GM23248 (cell line): Measurements from ENCODE around the gene DDX11. TPM values are rescaled to one million over a fixed set of nuclear protein-coding genes. Genes with fewer than 3 reads are reported as not detected.
A peak's percentile ranks its signal among the peaks of the same experiment; 100 is the strongest.
"Not testable (repeated sequence)": the region's sequence is repeated elsewhere in the genome, so short reads cannot be mapped to it uniquely, and the experiment has no call there.

Source experiments
- DNase-seq: peaks from one replicate; pipeline ENCODE4 v3.0.0-alpha.2; 2015
- H2AFZ ChIP-seq: fragments of 200-600 bp; sonication (generic); 2 replicates; pipeline ENCODE4 v1.6.1; 2016; ENCODE audit warnings: antibody characterized with exemption
- H3F3A ChIP-seq: fragments of 200-600 bp; sonication (generic); 2 replicates; pipeline ENCODE4 v1.6.1; 2016; ENCODE audit warnings: mild to moderate bottlenecking, antibody characterized with exemption, mixed run types; ENCODE audit not compliant: insufficient read depth
- H3K27ac ChIP-seq: fragments of 200-600 bp; sonication (generic); 2 replicates; pipeline ENCODE4 v1.5.1; 2016; ENCODE audit warnings: mild to moderate bottlenecking
- H3K27me3 ChIP-seq: fragments of 200-600 bp; sonication (generic); replicated peaks from 2 replicates; pipeline ENCODE4 v1.6.1; 2016; ENCODE audit warnings: mild to moderate bottlenecking; ENCODE audit not compliant: insufficient read depth
- H3K36me3 ChIP-seq: fragments of 200-600 bp; sonication (generic); 2 replicates; pipeline ENCODE4 v1.6.1; 2016; ENCODE audit warnings: low read depth, mild to moderate bottlenecking
- H3K4me1 ChIP-seq: fragments of 200-600 bp; sonication (generic); 2 replicates; pipeline ENCODE4 v1.6.1; 2016; ENCODE audit warnings: mild to moderate bottlenecking; ENCODE audit not compliant: insufficient read depth
- H3K4me2 ChIP-seq: fragments of 200-600 bp; sonication (generic); one replicate; pipeline ENCODE4 v1.6.1; 2016; ENCODE audit warnings: mild to moderate bottlenecking; ENCODE audit not compliant: unreplicated experiment
- H3K4me3 ChIP-seq: fragments of 200-600 bp; sonication (generic); 2 replicates; pipeline ENCODE4 v1.5.1; 2016; ENCODE audit warnings: mild to moderate bottlenecking
- H3K79me2 ChIP-seq: fragments of 200-600 bp; sonication (generic); 2 replicates; pipeline ENCODE4 v1.6.1; 2016; ENCODE audit warnings: mild to moderate bottlenecking; ENCODE audit not compliant: insufficient read depth
- H3K9ac ChIP-seq: fragments of 200-600 bp; sonication (generic); 2 replicates; pipeline ENCODE4 v1.6.1; 2016; ENCODE audit warnings: mild to moderate bottlenecking
- H3K9me2 ChIP-seq: fragments of 200-600 bp; sonication (generic); 2 replicates; pipeline ENCODE4 v1.6.1; 2016; ENCODE audit warnings: mixed run types, mild to moderate bottlenecking, moderate library complexity; ENCODE audit not compliant: insufficient read depth
- H3K9me3 ChIP-seq: fragments of 200-600 bp; sonication (generic); one replicate; pipeline ENCODE4 v1.6.1; 2017; ENCODE audit warnings: low read depth
- H4K20me1 ChIP-seq: fragments of 200-600 bp; sonication (generic); 2 replicates; pipeline ENCODE4 v1.6.0; 2016; ENCODE audit not compliant: insufficient read depth
- EZH2 ChIP-seq: fragments of 200-600 bp; sonication (generic); IDR thresholded peaks from 2 replicates; pipeline ENCODE4 v1.6.1; 2018; ENCODE audit warnings: antibody characterized with exemption, mild to moderate bottlenecking; ENCODE audit not compliant: insufficient read depth, poor library complexity, severe bottlenecking
- EZH2phosphoT487 ChIP-seq: fragments of 200-600 bp; sonication (generic); IDR thresholded peaks from 2 replicates; pipeline ENCODE4 v1.6.1; 2018; ENCODE audit warnings: antibody characterized with exemption, moderate library complexity, mild to moderate bottlenecking, low read depth; ENCODE audit not compliant: insufficient read depth
- WGBS, 2 experiments: methylation state at CpG; one replicate each; pipeline ENCODE4 v1.1.6; 2015 to 2017; ENCODE audit warnings: low lambda C conversion rate in 2 of 2, low coverage in 1 of 2; ENCODE audit errors: missing lambda C conversion rate in 2 of 2; 5-methylcytosine and 5-hydroxymethylcytosine counted together
- in situ Hi-C: fragments of 300-500 bp; cut with MboI; formaldehyde crosslinking; loops from 2 replicates; pipeline ENCODE4 v1.15.0; 2020
- polyA plus RNA-seq: library from polyadenylated mRNA; unstranded; fragments of >200 nt; fragmentation: Nextera tagmentation; extraction: Ambion mirVana; gene quantifications from 2 replicates; pipeline ENCODE4 v1.2.1, GENCODE V29; 2016
- total RNA-seq: library from RNA; depleted of rRNA; stranded (reverse); fragments of >200 nt; shearing (Covaris generic); gene quantifications from 2 replicates; pipeline ENCODE4 v1.2.3, GENCODE V29; 2014

The DDX11 gene
- total and polyA plus RNA-seq, 2 experiments from 2014 or later = 5.0 to 6.1 TPM

DNA sequence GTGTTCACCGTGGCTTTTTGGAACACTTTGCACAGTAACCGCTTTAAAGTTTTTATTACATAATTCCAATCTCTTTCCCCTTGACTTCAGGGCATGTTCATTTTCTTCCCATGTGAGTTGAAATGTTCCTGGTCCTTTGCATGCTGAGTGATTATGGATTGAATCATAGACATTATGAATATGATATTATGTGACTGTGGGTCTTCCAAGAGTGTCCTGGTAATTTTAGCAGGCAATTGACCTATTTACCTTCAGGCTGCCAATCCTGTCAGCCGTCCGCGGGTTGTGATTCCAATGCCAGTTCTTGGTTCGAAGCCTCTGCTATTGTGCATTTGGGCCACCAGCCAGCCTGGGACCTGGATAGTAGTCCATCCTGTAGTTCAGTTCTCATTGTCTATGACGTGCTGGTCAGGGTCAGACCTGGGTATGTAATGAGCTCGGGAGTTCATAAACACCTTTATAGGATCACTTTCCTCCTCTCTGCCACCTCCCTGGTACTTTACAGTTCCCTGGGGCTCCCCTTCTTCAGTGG is 32.6 kb upstream of the DDX11 start:
- no peak overlapping the region for H2AFZ ChIP-seq
- H3F3A ChIP-seq = no peaks in the 10 kb centered on the region
- H3K9me2 ChIP-seq = no peaks in the 10 kb centered on the region
- no peak overlapping the region for H3K4me2 ChIP-seq
- no peaks in the 10 kb centered on the region for H3K36me3 ChIP-seq
- in situ Hi-C loops = no loop called here
- no peak overlapping the region for H3K9ac ChIP-seq
- TF ChIP-seq EZH2 (no peak), EZH2phosphoT487 (no peak)
- 74 to 78% methylated on average over 8 of the region's 8 CpGs for WGBS, 2 experiments
- H3K79me2 ChIP-seq = no peaks in the 10 kb centered on the region
- H3K27ac ChIP-seq = no peak overlapping the region
- H3K27me3 ChIP-seq = no peaks in the 10 kb centered on the region
- no peaks in the 10 kb centered on the region for H3K9me3 ChIP-seq
- H3K4me1 ChIP-seq = no peaks in the 10 kb centered on the region
- H3K4me3 ChIP-seq = no peak overlapping the region
- no peaks in the 10 kb centered on the region for H4K20me1 ChIP-seq
- DNase-seq = no peak

DNA sequence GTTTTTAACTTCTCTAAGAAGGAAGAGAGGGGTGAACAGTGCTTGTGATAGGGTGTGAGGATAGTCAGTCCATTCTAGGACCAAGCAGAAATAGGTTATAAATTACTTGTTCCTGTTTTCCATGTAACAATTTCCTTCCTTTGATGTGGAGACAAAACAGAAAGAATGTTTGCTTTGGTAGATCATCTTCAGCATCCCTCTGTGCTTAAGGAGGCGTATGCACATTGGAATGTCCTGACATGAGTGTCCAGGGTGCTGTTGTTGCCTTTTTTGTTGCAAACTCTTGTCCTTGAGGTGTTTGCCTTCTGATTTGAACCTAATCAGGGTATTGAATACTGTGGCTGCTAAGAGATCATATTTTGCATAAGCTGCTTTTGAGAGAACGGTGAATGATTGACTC is 23.5 kb upstream of the DDX11 start:
- H3K9me3 ChIP-seq, H3K4me3 ChIP-seq, H3F3A ChIP-seq, H3K9ac ChIP-seq, H3K4me2 ChIP-seq, H3K27ac ChIP-seq, H4K20me1 ChIP-seq, H3K4me1 ChIP-seq, DNase-seq, H3K36me3 ChIP-seq, H3K9me2 ChIP-seq, H3K79me2 ChIP-seq, in situ Hi-C loops, H3K27me3 ChIP-seq, H2AFZ ChIP-seq: not testable (repeated sequence)
- 87 to 96% methylated on average over 2 of the region's 2 CpGs for WGBS, 2 experiments

DNA sequence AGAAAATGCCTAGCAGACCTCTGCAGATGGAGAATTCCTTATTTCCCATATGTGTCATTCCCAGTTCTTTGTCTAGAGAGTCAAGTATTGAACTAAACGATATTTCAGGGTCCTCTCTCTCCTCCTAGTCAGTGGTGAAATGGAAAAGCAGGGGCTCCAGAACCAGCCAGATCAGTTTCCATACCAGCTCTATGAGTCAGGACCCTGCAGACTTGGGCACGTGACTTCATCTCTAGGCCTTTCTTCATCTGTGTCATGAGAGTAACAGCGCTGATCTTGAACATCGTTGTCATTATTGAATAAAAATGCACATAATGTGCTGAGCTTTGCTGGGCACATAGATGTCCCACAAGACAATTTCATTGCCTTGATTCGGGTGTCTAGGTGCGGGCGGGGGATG is 23.1 kb upstream of the DDX11 start:
- H3K9ac ChIP-seq, H3K4me1 ChIP-seq, H3K4me2 ChIP-seq, H3F3A ChIP-seq, H3K36me3 ChIP-seq, H3K27me3 ChIP-seq, H4K20me1 ChIP-seq, DNase-seq, H2AFZ ChIP-seq, in situ Hi-C loops, H3K9me2 ChIP-seq, H3K27ac ChIP-seq, H3K9me3 ChIP-seq, H3K4me3 ChIP-seq, H3K79me2 ChIP-seq: not testable (repeated sequence)
- 94% methylated on average over 7 of the region's 7 CpGs for WGBS, 2 experiments

DNA sequence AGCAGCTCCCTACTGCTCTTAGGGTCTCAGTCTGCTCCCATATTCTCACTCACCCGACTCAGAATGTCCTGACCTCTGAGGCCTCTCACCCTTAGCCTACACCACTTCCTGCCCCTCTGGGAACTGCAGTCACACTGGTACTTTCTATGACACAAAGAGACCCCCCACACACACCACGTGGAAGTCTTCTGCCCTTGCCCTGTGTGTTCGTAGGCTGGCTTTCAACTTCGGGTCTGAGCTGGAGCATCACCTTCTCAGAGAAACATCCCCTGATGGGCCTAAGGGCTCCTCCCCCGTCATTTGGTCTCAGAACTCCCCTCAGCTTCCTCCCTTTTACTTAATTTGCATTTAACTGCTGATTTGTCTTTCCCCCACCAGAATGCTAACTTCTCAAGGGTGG is 22.0 kb upstream of the DDX11 start:
- H3K9ac ChIP-seq, H3K4me3 ChIP-seq, H3F3A ChIP-seq, H3K9me3 ChIP-seq, H3K27me3 ChIP-seq, H3K36me3 ChIP-seq, H3K4me2 ChIP-seq, H3K4me1 ChIP-seq, H3K9me2 ChIP-seq, H2AFZ ChIP-seq, H3K27ac ChIP-seq, DNase-seq, in situ Hi-C loops, H4K20me1 ChIP-seq, H3K79me2 ChIP-seq: not testable (repeated sequence)
- 67 to 70% methylated on average over 5 of the region's 5 CpGs for WGBS, 2 experiments

DNA sequence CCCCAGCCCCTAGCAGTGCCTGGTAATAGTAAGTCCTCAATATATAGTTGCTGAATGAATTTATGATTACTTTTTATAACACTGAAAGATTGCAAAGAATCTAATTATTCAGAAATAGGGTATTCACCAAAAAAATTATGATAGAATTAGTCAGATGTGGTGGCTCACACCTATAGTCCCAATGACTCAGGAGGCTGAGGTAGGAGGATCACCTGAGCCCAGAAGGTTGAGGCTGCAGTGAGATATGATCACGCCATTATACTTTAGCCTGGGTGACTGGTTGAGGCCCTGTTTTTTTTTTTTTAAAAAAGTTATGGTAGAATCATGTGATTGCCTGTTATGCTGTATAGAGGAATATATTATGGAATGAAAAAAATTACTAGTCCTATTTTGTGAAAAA is 21.5 kb upstream of the DDX11 start:
- H3K4me2 ChIP-seq, DNase-seq, H3K4me1 ChIP-seq, H3K27ac ChIP-seq, H3F3A ChIP-seq, H3K9me2 ChIP-seq, H3K36me3 ChIP-seq, H3K9me3 ChIP-seq, H3K4me3 ChIP-seq, H3K79me2 ChIP-seq, H2AFZ ChIP-seq, H4K20me1 ChIP-seq, H3K27me3 ChIP-seq, H3K9ac ChIP-seq, in situ Hi-C loops: not testable (repeated sequence)
- WGBS, 2 experiments = 94% methylated on average over 1 of the region's 1 CpG

DNA sequence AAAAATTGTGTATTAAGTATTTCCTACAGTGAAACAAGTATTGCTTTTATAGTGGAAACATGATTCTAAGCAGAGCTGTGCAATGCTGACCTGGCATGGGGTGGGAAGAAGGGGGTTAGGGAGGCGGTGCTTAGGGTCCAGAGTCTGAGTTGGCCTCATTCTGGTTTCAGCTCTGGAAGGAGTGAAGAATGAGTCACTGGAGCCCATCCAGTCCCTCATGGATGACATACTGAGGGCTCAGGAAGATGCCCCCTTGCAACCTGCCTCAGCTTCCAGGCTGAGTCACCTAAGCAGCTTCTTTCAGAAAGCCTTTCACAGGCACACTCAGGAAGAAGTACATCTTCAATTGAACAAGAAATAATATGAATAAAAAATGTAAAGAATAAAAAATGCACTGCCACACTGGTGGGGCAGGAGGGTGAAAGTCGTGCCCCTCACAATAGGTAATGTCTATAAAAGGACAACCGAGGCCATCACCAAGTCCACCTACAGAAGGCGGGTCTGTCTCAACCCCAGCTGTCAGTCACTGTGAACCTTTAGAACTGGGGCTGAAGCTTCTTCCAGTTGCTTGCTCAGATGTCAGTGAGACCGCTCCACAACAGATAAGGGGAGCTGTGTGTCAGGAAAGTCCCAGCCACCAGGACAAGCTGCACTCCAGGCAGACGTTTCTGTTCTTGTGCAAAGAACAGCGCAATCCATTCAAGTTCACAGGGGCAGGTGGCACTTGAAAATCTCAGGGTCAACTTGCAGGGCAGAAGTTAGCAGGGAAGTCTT is 20.8 kb upstream of the DDX11 start:
- H3K9ac ChIP-seq, H3K9me2 ChIP-seq, H3K4me3 ChIP-seq, H3K79me2 ChIP-seq, in situ Hi-C loops, H3K4me1 ChIP-seq, H3K4me2 ChIP-seq, H3K36me3 ChIP-seq, H4K20me1 ChIP-seq, H2AFZ ChIP-seq, H3K27ac ChIP-seq, H3F3A ChIP-seq, H3K27me3 ChIP-seq, H3K9me3 ChIP-seq: not testable (repeated sequence)
- peak; percentile 63 for DNase-seq
- 83 to 87% methylated on average over 7 of the region's 7 CpGs for WGBS, 2 experiments

DNA sequence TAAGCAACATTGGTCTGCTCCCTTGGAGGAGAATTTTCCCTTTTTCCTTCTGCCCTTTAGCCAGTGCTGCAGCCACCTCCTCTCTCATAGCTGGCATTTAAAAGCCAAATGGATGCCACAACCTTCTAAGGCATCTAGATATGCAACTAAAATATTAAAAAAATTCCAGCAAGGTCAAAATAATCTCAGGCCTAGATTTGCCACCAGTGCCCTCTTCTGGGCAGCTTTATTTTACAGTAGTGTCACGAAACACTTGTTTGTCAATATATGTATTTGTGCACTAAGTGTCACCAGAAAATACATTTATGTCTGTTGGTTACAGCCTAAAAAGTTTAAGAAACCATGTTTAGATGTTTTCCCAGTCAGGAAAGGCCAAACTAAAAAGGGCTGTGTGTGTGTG is 19.7 kb upstream of the DDX11 start:
- in situ Hi-C loops, H3K79me2 ChIP-seq, H3K36me3 ChIP-seq, H3K9ac ChIP-seq, H3K4me1 ChIP-seq, H4K20me1 ChIP-seq, H3F3A ChIP-seq, H3K9me2 ChIP-seq, H3K9me3 ChIP-seq, H3K4me3 ChIP-seq, H2AFZ ChIP-seq, H3K27me3 ChIP-seq, H3K4me2 ChIP-seq, H3K27ac ChIP-seq: not testable (repeated sequence)
- peak; percentile 19 for DNase-seq
- WGBS, 2 experiments = 85 to 93% methylated on average over 1 of the region's 1 CpG
